GM13976 (cell line): Measurements from ENCODE around the gene LRWD1.
"Not testable (repeated sequence)": the region's sequence is repeated elsewhere in the genome, so short reads cannot be mapped to it uniquely, and the experiment has no call there.

Experiments used
- DNase-seq: peaks from one replicate; pipeline ENCODE4 v3.0.0; 2012; ENCODE audit warnings: low spot score
- in situ Hi-C: fragments of 300-500 bp; cut with MboI; formaldehyde crosslinking; loops from one replicate; pipeline ENCODE4 v1.12.0; 2022; ENCODE audit warnings: low sequenced_read_pairs, mixed read lengths, inconsistent platforms; ENCODE audit not compliant: unreplicated experiment

LRWD1 gene

DNA sequence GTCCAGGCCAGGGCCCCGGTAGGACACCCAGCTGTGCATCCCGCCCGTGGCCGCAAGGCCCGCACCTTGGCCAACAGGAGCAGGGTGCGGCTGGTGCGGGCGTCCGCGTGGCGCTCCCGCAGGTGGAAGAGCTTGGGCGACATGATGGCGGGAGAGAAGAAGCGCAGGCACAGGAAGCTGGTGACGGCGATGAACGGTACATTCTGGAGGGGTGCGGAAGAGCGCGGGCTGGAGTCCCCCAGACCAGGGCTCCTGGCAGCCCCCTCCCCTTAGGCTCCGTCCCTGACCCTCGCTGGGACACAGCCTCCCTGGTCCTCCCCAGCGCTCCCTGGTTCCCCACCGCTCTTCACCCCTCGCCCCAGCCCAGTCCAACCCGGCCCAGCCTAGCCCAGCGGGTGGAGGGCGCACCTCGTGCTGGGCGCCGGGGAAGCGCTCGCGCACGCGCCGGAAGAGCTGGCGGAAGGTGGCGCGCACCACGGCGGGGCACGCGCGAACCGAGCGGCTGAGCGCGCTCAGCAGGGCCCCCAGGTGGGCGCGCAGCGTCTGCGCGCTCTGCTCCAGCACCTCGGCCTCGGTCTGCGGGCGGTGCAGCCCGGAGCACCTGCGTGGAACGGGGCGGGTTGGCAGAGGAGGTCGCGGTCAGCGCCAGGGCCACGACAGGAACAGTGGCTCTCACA is 29.8 kb downstream of the LRWD1 start:
- in situ Hi-C loops, DNase-seq: not testable (repeated sequence)

DNA sequence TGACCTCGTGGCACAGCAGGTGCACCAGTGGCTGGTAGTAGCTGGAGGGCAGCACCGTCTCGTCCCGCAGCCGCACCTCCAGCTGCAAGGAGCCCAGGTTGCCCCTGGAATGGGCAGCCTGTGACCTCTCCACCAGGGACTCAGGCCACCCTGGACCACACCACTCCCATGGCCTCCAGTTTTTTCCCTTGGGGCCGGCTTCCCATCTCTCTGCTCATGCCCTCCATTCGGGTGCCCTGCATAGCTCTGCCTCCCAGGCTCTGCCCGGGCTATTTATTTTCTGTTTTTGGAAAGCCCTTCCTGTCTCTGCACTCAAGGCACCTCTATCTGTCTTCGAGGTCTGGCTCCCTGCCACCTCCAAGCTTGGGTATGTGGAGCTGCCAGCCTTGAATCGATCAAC is 32.1 kb downstream of the LRWD1 start:
- in situ Hi-C loops, DNase-seq: not testable (repeated sequence)

DNA sequence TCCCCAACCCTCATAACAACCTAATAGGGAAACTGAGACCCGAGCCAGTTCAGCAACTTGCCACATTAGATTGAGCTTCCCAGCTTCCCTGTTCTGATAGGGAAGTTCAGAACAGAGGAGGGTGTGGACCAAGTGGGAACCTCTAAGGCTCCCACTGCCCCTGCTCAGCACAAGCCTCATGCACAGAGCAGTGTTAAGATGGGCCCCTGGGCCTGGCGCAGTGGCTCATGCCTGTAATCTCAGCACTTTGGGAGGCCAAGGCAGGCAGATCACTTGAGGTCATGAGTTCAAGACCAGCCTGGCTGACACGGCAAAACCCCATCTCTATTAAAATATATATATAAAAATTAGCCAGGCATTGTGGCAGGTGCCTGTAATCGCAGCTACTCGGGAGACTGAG is 32.5 kb downstream of the LRWD1 start:
- in situ Hi-C loops, result not testable (repeated sequence)

DNA sequence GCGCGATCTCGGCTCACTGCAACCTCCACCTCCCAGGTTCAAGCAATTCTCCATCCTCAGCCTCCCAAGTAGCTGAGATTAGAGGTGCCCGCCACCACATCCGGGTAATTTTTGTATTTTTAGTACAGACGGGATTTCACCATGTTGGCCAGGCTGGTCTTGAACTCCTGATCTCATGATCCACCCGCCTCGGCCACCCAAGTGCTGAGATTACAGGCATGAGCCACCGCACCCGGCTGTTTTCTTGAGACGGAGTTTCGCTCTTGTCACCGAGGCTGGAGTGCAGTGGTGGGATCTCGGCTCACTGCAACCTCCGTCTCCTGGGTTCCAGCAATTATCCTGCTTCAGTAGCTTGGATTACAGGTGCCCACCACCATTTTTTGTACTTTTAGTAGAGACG is 33.5 kb downstream of the LRWD1 start:
- in situ Hi-C loops, DNase-seq: not testable (repeated sequence)

More for the DNA sequence above, 32.5 kb downstream of the LRWD1 start:
- DNase-seq, result not testable (repeated sequence)

DNA sequence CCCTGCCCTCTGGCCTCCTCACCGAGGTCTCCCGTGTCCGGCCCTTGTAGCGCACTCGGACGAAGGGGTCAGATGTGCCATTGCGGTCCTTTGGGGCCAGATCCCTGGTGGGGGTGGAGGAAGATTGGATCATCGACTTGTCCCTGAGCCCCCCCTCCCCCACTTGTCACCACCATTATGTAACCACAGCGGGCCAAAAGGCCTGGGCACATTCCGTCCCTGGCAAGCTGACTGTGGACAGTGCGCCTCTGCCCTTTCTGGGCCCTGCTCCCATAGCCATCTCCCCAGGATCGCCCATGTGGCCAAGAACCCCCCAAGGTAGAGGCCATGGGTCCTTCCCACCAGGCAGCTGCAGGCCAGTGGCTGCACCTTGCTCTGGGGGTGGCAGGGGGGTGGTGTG is 38.4 kb downstream of the LRWD1 start:
- DNase-seq, in situ Hi-C loops: not testable (repeated sequence)

DNA sequence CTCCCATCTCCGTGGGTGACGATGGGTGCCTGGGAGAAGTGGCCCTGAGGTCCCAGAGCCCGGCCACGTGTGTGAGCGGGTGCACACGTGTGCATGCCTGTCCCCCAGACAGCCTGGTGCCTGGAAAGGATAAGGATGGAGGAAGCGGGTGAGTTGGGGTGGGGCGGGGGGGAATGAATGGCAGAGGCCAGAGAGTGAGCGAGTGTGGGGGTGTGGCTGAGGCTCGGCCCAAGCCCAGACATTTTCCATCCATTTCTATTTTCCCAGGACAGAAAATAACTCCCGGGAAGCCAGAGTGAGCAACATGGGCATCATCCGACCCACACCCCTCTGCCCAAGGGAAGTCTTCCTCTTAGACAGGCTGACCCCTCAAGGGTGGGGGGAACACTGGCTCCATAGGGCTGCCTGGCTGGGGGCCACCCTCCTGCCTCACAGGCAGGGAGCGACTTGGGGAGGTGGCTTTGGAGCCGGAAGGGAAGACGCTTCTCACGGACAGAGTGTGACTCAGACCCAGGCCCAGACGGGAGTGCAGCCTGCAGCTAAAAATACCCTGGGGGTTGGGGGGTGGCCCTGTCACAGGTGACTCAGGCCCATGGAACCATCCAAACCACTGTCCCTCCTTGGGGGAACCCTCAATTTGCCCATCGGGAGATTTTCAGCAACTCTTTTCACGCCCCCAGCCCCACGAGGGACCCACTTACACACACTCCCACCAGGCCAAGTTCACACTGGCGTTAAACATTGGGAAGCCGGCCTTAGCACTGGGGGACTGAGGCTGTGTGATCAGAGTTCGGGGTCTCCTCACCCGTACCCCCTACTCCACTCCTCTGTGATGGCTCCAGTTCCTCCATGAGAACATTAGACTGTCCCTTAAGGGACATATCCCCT is 40.8 kb downstream of the LRWD1 start:
- DNase-seq, in situ Hi-C loops: not testable (repeated sequence)

DNA sequence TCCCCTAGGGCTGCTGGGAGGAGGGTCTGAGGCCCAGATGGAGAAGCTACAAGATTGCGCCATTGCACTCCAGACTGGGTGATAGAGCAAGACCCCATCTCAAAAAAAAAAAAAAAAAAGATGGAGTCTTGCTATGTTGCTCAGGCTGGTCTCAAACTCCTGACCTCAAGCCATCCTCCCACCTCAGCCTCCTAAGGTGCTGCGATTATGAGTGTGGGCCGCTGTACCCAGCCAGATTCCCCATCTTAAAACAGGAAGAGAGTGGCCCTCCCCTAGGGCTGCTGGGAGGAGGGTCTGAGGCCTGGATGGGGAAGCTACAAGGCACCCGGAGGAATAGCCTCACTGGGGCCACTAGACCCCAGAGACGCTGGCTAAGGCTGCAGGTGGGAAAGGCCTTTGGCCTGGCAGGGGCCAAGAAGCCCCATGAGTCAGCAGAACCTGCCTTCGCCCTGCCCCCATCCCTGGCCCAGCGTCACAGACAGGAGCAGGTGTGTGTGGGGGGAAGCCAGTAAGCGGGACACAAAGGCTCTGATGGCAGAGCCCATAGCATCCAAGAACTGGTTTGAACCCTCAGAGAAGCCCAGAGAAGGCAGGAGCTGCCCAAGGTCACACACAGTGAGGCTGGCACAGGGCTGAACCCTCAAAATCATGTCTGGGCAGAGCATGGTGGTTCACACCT is 42.8 kb downstream of the LRWD1 start:
- DNase-seq, in situ Hi-C loops: not testable (repeated sequence)

DNA sequence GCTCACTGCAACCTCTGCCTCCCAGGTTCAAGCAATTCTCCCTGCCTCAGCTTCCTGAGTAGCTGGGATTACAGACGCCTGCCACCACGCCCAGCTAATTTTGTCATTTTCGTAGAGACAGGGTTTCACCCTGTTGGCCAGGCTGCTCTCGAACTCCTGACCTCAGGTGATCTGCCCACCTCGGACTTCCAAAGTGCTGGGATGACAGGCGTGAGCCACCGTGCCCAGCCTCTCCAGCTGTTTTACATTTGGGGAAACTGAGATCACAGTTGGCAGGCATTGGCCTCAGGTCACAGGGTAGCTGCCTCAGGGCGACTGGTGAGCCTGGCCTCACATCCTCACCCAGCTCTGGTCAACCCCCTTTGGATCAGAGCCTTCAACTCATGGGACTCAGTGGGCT is 45.8 kb downstream of the LRWD1 start:
- in situ Hi-C loops, DNase-seq: not testable (repeated sequence)

DNA sequence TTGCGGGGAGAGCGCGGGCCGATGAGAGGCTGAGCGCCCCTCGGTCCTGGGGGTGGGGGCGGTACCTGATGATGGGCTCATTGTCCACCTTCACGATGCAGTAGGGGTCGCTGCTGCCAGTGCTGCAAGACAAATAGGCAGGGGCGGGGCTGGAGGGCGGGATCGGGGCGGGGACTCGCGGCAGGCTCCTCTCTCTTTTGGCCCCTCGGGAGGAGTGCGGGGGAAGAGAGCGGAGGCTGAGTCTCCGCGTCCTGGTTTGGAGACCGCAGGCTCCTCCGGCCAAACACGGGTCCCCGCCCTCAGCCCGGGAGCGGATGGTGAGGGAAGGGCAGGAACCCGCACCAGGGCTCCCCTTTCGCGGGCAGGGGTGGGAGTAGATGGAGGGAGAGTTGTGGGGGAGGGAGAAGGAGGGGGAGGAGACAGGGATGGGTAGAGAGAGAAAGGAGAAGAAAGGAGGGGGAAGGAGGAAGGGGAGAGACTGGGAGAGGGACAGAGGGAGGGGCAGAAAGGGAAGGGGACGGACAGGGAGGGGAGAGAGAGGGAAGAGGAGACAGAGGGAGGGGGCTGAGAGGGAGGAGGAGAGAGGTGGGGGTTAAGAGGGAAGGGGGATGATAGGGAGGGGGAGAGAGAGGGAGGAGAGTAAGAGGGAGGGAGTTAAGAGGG is 47.2 kb downstream of the LRWD1 start:
- in situ Hi-C loops, DNase-seq: not testable (repeated sequence)

DNA sequence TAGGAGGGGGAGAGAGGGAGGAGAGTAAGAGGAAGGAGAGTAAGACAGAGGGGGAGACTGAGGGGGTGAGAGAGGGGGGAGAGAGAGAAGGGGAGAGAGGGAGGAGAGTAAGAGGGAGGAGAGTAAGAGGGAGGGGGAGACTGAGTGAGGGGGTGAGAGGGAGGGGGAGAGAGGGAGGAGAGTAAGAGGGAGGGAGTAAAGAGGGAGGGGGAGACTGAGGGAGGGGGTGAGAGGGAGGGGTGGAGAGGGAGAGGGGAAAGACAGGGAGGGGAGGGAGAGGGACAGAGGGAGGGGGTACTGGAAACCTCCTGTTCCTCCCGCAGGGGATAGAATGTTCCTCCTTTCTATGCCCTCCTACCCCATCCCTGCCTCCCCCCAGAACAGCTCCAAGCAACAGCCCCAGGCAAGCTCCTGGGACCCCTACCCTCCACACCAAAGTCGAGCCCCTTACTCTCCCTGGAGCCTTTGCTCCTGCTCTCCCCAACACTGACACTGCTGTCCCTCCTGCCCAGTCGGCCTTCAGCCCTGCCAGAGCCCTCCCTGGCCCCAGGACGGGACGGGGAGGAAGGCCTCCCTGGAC is 47.9 kb downstream of the LRWD1 start:
- DNase-seq, in situ Hi-C loops: not testable (repeated sequence)

DNA sequence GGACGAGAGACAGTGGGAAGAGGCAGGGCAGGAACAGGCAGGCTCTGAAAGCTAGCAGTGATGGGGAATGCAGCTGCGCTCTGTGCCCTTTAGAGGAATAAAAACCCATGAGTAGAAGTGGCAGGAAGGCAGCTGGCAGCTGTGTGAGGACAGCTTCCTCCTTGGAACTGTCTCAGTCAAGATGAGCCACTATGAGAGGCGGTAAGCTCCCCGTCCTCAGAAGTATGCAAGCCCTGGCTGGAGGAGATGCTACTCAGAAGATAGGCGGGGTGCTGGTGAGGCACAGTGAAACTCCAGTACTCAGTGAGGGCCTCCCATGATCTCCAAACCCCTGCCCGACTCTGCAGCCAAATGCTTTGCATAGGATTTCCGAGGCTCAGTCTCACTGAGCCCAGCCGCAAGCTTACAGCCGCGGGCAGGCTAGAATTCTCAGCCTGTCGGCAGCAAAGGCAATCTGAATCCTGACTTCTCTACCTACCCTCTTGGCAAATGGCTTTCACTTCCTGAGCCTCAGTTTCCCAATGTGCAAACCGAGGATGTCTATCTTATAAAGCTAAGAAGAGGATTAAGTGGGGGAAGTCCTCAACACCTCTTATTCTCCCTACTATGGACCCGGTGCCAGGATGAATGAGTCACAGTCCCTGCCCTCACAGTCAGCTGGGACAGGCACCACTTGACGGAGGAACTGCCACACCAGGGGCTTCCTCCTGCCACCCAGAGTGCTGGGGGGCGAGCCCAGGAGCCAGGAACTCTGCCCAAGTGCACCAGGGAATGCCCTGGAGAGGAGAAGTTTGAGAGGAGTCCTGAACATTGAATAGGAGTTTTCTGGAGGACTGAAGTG is 50.3 kb downstream of the LRWD1 start:
- in situ Hi-C loops, DNase-seq: not testable (repeated sequence)

DNA sequence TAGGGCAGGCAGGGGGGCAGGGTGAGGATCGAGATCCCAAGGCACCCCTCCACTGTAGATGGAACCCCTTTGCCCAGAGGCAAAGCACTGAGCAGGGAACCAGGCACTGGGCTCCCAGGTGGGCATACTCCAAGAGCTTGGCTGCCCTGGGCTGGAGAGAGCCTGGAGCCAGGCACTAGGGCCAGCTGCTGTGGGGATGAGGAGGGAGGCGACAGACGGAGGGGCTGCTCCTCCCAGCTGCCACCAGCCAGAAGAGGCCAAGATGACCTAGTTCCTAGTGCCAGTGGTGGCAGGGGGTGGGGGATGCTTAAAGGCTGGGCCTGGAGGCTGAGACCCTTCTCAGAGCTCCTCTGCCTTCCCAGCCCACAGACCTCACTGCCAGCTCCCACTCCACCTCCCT is 51.1 kb downstream of the LRWD1 start:
- in situ Hi-C loops, DNase-seq: not testable (repeated sequence)

DNA sequence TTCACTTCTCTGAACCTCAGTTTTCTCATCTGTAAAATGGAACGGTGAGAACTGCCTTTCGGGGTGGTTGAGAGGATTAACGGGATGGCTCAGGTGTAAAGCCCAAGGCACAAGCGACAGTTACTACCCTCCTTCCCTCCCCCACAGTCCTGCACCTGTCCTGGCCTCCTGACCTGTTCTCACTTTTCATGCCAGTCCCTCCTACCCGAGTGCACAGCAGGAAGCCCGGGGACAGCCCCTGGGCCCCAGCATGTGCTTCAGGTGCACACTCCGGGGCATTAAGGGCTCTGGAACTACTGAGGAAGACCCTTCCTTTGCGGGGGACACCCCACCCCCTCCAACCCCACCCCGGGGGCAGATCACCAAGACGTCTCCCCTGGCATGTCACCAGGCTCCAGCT is 52.2 kb downstream of the LRWD1 start:
- in situ Hi-C loops, DNase-seq: not testable (repeated sequence)

DNA sequence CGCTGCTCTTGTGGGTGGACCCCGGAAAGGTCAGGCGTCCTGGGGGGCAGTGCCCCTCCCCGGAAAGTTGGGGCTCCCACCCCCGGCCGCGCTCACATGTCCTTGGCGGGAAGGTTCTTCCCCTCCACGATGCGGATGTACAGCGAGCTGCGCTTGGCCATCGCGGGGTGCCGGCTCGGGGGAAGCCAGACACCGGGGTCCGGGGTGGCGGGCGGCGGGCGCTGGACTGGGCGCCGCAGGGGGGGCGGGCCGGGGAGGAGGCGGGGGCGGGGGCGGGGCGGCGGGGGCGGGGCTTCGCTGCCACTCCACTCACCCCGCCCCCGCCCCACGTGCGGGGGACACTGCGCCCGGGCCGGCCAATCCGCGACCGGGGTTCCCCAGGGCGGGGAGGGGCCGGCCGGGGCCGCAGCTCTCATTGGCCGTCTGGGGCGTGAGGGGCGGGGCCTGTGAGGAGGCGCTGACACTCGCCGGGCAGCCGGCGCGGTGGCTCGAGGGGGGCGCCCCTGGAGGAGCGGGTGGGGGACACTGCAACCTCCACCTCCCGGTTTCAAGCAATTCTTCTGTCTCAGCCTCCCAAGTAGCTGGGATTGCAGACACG is 52.9 kb downstream of the LRWD1 start, which contains the start of gene RASA4B:
TSS of gene RASA4B (minus strand) at position 228 of the 598 bp plus-strand sequence. CDS start at position 161, 67 bp downstream.
- DNase-seq, in situ Hi-C loops: not testable (repeated sequence)

DNA sequence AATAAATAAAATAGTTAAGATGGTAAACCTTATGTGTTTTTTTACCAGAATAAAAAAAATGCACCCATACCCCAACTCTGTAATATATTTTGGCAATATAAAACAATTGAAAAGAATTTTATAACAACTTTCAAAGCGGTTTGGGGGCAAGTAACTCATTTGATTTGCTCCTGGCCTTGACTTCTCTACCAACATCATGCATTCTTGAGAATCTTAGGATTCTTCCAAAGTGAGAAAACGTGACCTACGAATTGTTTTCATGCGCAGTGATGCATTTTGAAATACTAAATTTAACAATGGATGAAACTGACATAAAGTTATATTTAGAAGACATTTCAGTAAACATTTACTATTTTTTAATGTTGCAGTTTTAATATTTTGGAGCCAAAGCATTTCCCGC is 56.0 kb downstream of the LRWD1 start:
- DNase-seq, in situ Hi-C loops: not testable (repeated sequence)
